ENCODE results near the gene FUT8. TPM values are rescaled to one million over a fixed set of nuclear protein-coding genes. Genes with fewer than 3 reads are reported as not detected.

Gene FUT8
- polyA plus RNA-seq, 1 of the 3 experiments (the other 2 are of a cell fraction), result 31.7 TPM

- TF ChIP-seq FOXJ3 (CRISPR knock-in tag; IDR thresholded peaks at IDR 0.05) (no peak), NFIC (IDR thresholded peaks at IDR 0.05; ENCODE audit: borderline replicate concordance) (no peak), TEAD4 (IDR thresholded peaks at IDR 0.05; ENCODE audit: borderline replicate concordance, insufficient read depth) (no peak), GATA2 (CRISPR knock-in tag; IDR thresholded peaks at IDR 0.05) (no peak), ZBTB33 (IDR thresholded peaks at IDR 0.05; ENCODE audit: borderline replicate concordance, low read depth) (no peak)
Observed at GRCh38 chr14:65784574-65784973, 372.0 kb downstream of the FUT8 start (continued).

- Histone ChIP-seq H3K27ac (ENCODE audit: low read depth in 2 of 2, low read length in 1 of 2) (no peak overlapping the region), H3K36me3 (replicated peaks in 1 of 2; ENCODE audit: control insufficient read depth in 1 of 2, insufficient read depth in 2 of 2, low read length in 1 of 2) (no peaks in the 10 kb centered on the region), H3K4me1 (ENCODE audit: control insufficient read depth in 1 of 2, insufficient read depth in 2 of 2, low read depth in 1 of 2, low read length in 1 of 2) (peaks cover 7 to 22% of the 10 kb centered on the region in 2 experiments), H2AFZ (ENCODE audit: low read depth) (no peak overlapping the region), H3K79me2 (ENCODE audit: insufficient read depth) (no peaks in the 10 kb centered on the region), H4K20me1 (ENCODE audit: insufficient read depth) (no peaks in the 10 kb centered on the region), H3K9me2 (no peaks in the 10 kb centered on the region), H3K9me3 (no peaks in the 10 kb centered on the region), H3K4me2 (no peak overlapping the region), H3K27me3 (ENCODE audit: insufficient read depth) (no peaks in the 10 kb centered on the region), H3K4me3 (ENCODE audit: low read depth in 2 of 2, low read length in 1 of 2) (no peak overlapping the region), H3F3A (replicated peaks; ENCODE audit: insufficient read depth) (no peaks in the 10 kb centered on the region), H3K9ac (no peak overlapping the region)
- DNase-seq, result no peak
- ChIA-PET CTCF (no interaction called here), POLR2A (no interaction called here)
- no peak for TF ChIP-seq TAF1 (IDR thresholded peaks at IDR 0.05; ENCODE audit: borderline replicate concordance, low read depth, low read length)
- no peak for TF ChIP-seq USF1 (IDR thresholded peaks at IDR 0.05; ENCODE audit: borderline replicate concordance, low read depth)
- no peak for TF ChIP-seq CTCF (IDR thresholded peaks at IDR 0.05)
Observed at GRCh38 chr14:65787461-65787860, 374.9 kb downstream of the FUT8 start.

GRCh38 chr14:65788876-65789275 is 376.3 kb downstream of the FUT8 start:
- Histone ChIP-seq H3K4me1 (ENCODE audit: control insufficient read depth in 1 of 2, insufficient read depth in 2 of 2, low read depth in 1 of 2, low read length in 1 of 2) (peaks cover 7 to 22% of the 10 kb centered on the region in 2 experiments), H3K27ac (ENCODE audit: low read depth in 2 of 2, low read length in 1 of 2) (no peak overlapping the region; a peak in 1 of 4 replicates), H3K9me3 (no peaks in the 10 kb centered on the region), H3K4me2 (no peak overlapping the region), H4K20me1 (ENCODE audit: insufficient read depth) (no peaks in the 10 kb centered on the region), H3K79me2 (ENCODE audit: insufficient read depth) (no peaks in the 10 kb centered on the region), H3K27me3 (ENCODE audit: insufficient read depth) (no peaks in the 10 kb centered on the region), H3K36me3 (replicated peaks in 1 of 2; ENCODE audit: control insufficient read depth in 1 of 2, insufficient read depth in 2 of 2, low read length in 1 of 2) (no peaks in the 10 kb centered on the region), H3K9ac (no peak overlapping the region), H3K9me2 (no peaks in the 10 kb centered on the region), H3F3A (replicated peaks; ENCODE audit: insufficient read depth) (no peaks in the 10 kb centered on the region), H2AFZ (ENCODE audit: low read depth) (no peak overlapping the region), H3K4me3 (ENCODE audit: low read depth in 2 of 2, low read length in 1 of 2) (no peak overlapping the region)
- CTCF ChIA-PET, result no interaction called here
- POLR2A ChIA-PET, result no interaction called here
- no peak for DNase-seq
- WGBS (ENCODE audit: low lambda C conversion rate), result 64% methylated on average over 5 of the region's 5 CpGs
- TF ChIP-seq RXRA (IDR thresholded peaks at IDR 0.05; ENCODE audit: borderline replicate concordance, low read depth) (no peak), SIN3A (IDR thresholded peaks at IDR 0.05; ENCODE audit: borderline replicate concordance, low read depth, low read length) (no peak), CTCF (IDR thresholded peaks at IDR 0.05) (no peak), USF2 (IDR thresholded peaks at IDR 0.05; ENCODE audit: borderline replicate concordance, low read depth, low read length) (no peak), YY1 (IDR thresholded peaks at IDR 0.05; ENCODE audit: low read depth) (no peak), RCOR1 (IDR thresholded peaks at IDR 0.05; ENCODE audit: low read length) (no peak), PBX3 (IDR thresholded peaks at IDR 0.05) (no peak), SMC3 (IDR thresholded peaks at IDR 0.05; ENCODE audit: low read depth, low read length) (no peak), NFIC (IDR thresholded peaks at IDR 0.05; ENCODE audit: borderline replicate concordance) (no peak), NRF1 (IDR thresholded peaks at IDR 0.05; ENCODE audit: low read depth, low read length) (no peak), FOXJ3 (CRISPR knock-in tag; IDR thresholded peaks at IDR 0.05) (no peak)
